Endothelial cell (in vitro differentiated cells): ENCODE results near the gene CPEB1. TPM values are rescaled to one million over a fixed set of nuclear protein-coding genes. Genes with fewer than 3 reads are reported as not detected.

Experiments
- DNase-seq: peaks from one replicate; pipeline ENCODE4 v3.0.0; 2021; ENCODE audit warnings: low spot score
- H3K27ac Mint-ChIP-seq: one replicate; pipeline ENCODE4 v1.8.0; 2021; ENCODE audit warnings: mixed read lengths, inconsistent platforms; ENCODE audit not compliant: unreplicated experiment
- H3K27me3 Mint-ChIP-seq: one replicate; pipeline ENCODE4 v1.8.0; 2021; ENCODE audit warnings: mild to moderate bottlenecking, moderate library complexity, mixed read lengths, inconsistent platforms; ENCODE audit not compliant: unreplicated experiment
- H3K36me3 Mint-ChIP-seq: one replicate; pipeline ENCODE4 v1.8.0; 2021; ENCODE audit warnings: mild to moderate bottlenecking, low read depth, mixed read lengths, inconsistent platforms; ENCODE audit not compliant: unreplicated experiment
- H3K4me1 Mint-ChIP-seq: one replicate; pipeline ENCODE4 v1.8.0; 2021; ENCODE audit warnings: mild to moderate bottlenecking, mixed read lengths, inconsistent platforms; ENCODE audit not compliant: unreplicated experiment
- H3K4me3 Mint-ChIP-seq: one replicate; pipeline ENCODE4 v1.8.0; 2021; ENCODE audit warnings: mild to moderate bottlenecking, mixed read lengths, inconsistent platforms; ENCODE audit not compliant: unreplicated experiment
- H3K9me3 Mint-ChIP-seq: one replicate; pipeline ENCODE4 v1.8.0; 2021; ENCODE audit warnings: mixed read lengths, inconsistent platforms; ENCODE audit not compliant: unreplicated experiment
- total RNA-seq: library from RNA; stranded (reverse); fragmentation: NEBNext Ultra II Directional; extraction: Animal tissue kit (Norgen Biotek cat#: 25700); gene quantifications from one replicate; pipeline ENCODE4 v1.2.1, GENCODE V29; 2021; ENCODE audit not compliant: unreplicated experiment
- TF ChIP-seq, protein P1 (sequence below): fragments of 200-600 bp; sonication (generic); IDR thresholded peaks from one replicate; pipeline ENCODE4 v1.5.0; 2021; ENCODE audit warnings: antibody characterized with exemption; ENCODE audit not compliant: unreplicated experiment

Gene CPEB1
- total RNA-seq, 1 donor from 2014 or later: not detected

GRCh38 chr15:82532991-82533481 lies 114.1 kb downstream of the CPEB1 start:
- Mint-ChIP-seq H3K9me3 (no peaks in the 10 kb centered on the region), H3K27me3 (peaks cover 4% of the 10 kb centered on the region), H3K4me1 (peaks cover 3% of the 10 kb centered on the region), H3K4me3 (no peak overlapping the region), H3K36me3 (peaks cover 24% of the 10 kb centered on the region), H3K27ac (no peak overlapping the region)
- TF ChIP-seq, protein P1, sequence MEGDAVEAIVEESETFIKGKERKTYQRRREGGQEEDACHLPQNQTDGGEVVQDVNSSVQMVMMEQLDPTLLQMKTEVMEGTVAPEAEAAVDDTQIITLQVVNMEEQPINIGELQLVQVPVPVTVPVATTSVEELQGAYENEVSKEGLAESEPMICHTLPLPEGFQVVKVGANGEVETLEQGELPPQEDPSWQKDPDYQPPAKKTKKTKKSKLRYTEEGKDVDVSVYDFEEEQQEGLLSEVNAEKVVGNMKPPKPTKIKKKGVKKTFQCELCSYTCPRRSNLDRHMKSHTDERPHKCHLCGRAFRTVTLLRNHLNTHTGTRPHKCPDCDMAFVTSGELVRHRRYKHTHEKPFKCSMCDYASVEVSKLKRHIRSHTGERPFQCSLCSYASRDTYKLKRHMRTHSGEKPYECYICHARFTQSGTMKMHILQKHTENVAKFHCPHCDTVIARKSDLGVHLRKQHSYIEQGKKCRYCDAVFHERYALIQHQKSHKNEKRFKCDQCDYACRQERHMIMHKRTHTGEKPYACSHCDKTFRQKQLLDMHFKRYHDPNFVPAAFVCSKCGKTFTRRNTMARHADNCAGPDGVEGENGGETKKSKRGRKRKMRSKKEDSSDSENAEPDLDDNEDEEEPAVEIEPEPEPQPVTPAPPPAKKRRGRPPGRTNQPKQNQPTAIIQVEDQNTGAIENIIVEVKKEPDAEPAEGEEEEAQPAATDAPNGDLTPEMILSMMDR: no peak
- no peak for DNase-seq

- TF ChIP-seq, protein P1: no peak
- Mint-ChIP-seq H3K27ac (no peak overlapping the region), H3K4me3 (no peak overlapping the region), H3K27me3 (peaks cover 2% of the 10 kb centered on the region), H3K4me1 (no peaks in the 10 kb centered on the region), H3K36me3 (peaks cover 21% of the 10 kb centered on the region), H3K9me3 (no peaks in the 10 kb centered on the region)
- no peak for DNase-seq
These were observed 114.7 kb downstream of the CPEB1 start for GRCh38 chr15:82532383-82532990.

DNA sequence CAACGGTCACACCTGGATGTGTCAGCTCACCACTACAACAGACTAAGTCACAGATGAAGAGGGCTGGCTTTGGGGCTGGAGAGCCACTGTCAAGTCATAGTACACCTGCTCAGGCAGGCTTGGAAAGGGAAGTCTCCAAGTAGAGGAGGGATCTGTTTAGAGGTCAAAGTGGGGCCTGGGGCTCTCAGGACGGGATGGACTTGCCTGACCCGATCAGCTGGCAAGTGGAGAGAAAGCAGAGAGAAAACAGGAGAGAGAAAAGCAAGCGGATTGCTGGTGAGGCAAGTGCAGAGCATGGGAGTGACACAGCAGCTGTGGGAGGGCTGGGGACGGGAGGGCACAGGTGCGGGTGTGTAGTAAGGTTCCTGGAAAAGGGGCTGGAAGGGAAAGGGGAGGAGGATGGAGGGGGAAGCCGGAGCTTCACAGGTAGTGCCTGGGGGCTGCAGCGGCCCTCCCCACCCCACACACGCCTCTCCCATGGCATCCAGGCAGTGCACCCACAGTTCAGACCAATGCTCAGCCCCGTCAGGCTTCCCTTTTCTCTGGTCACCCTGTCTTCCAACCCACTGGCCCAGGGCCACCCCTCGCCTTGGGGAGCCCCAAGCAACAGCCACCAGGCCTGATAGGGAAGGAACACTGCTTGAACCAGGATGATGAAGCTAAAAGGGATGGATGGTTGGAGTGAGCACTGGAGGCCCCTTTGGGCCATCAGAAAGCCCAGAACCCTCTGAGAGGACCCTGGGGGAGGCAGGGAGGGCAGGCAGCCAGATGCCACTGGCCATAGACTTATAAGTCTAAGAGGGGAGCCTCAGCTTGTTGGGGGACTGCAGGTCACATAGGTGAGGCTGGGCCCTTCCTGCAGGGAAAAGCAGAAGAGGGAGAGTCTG lies 115.4 kb downstream of the CPEB1 start:
- H3K27ac Mint-ChIP-seq: no peak overlapping the region
- no peak for DNase-seq

DNA sequence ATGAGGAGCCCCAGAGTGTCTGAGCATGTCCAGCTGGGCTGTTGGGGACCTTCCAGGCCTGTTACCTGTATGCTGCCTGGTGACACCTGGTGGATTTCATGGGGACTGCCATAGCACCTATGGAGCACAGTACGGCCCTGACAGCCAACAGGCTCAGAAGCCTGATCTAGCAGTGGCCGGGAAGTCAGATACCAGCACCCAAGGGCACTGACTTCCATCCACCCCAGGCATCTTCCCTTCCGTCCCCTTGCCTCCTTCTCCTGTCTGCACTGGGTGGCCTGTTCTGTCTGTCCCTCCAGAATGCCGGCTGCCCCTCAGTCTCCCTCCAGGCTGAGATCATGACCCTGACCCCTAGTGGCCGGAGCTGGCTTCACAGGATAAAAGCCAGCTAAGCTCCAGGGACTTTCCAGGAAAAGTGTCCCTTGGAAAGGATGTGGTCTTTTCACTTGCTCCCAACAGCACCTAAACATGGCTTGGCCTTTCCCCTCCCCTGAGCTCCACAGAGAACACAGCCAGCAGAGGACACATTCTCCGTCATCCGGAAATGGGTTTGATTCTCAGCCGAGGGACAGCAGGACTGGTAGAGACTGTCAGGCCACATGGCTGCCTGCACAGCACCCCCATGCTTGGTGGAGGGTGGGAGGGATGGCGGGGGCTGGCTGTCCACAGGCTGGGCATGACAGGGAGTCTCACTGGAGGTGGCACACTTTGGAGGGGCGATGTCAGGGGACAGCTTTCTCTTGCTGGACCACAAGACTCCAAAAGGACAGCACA lies 116.4 kb downstream of the CPEB1 start:
- peak; percentile 81 for DNase-seq
- TF ChIP-seq, protein P1: peak; percentile 91
- H3K9me3 Mint-ChIP-seq: no peaks in the 10 kb centered on the region
- peaks cover 2% of the 10 kb centered on the region for H3K27me3 Mint-ChIP-seq
- H3K4me3 Mint-ChIP-seq: no peak overlapping the region
- H3K36me3 Mint-ChIP-seq: peaks cover 5% of the 10 kb centered on the region
- peak overlapping the region; percentile 27 for H3K27ac Mint-ChIP-seq
- no peaks in the 10 kb centered on the region for H3K4me1 Mint-ChIP-seq

More for the DNA sequence above, 115.4 kb downstream of the CPEB1 start:
- H3K36me3 Mint-ChIP-seq: peaks cover 14% of the 10 kb centered on the region
- peaks cover 2% of the 10 kb centered on the region for H3K27me3 Mint-ChIP-seq
- H3K9me3 Mint-ChIP-seq: no peaks in the 10 kb centered on the region
- TF ChIP-seq, protein P1: no peak
- H3K4me1 Mint-ChIP-seq: no peaks in the 10 kb centered on the region
- no peak overlapping the region for H3K4me3 Mint-ChIP-seq
